DMS153 treated with DMSO at 0.1 percent for 48 hours (cell line): Measurements from ENCODE around the gene CCL13.
"Not testable (repeated sequence)": the region's sequence is repeated elsewhere in the genome, so short reads cannot be mapped to it uniquely, and the experiment has no call there.

Experiments
- DNase-seq: peaks from one replicate; lab custom pipeline; 2025; ENCODE audit not compliant: unreplicated experiment; lab: John Stamatoyannopoulos, UW

CCL13 gene

DNA sequence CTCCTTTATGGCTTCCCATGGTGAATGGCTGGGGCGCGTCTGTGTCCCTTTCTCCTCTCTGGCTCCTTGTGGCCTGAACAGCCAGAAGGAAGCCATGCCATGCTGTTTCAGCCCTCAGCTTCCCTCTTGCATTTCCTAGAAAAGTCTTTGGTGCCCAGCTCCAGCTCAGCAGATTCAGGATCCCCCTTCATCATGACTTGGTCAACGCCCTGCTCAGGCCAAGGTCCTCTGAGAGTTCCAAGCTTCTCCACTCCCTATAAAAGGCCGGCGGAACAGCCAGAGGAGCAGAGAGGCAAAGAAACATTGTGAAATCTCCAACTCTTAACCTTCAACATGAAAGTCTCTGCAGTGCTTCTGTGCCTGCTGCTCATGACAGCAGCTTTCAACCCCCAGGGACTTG is at the start of gene CCL13:
Gene CCL13, plus strand, starts transcription at position 287 of the 400 bp plus-strand sequence. Its CDS starts 47 bp downstream, at position 334.
- DNase-seq, result no peak

DNA sequence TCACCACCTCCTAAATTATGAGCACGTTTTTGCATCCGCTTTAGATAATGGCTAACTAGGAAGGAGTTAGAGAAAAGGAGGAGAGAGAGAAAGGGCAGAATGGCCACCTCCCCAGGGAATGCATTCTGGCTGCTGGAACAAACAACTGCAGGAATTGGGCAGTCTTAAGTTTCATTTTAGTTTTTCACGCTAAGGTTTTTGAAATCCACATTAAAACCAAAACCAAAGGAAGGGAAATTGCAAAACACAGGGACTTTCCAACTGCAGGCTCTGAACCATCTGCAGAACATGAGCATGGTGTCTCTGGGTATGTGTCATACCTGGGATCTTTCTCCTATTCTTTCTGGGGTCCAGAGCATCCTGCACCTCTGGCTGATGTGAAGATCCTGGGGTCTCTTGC is 49.2 kb upstream of the CCL13 start:
- DNase-seq, result no peak

DNA sequence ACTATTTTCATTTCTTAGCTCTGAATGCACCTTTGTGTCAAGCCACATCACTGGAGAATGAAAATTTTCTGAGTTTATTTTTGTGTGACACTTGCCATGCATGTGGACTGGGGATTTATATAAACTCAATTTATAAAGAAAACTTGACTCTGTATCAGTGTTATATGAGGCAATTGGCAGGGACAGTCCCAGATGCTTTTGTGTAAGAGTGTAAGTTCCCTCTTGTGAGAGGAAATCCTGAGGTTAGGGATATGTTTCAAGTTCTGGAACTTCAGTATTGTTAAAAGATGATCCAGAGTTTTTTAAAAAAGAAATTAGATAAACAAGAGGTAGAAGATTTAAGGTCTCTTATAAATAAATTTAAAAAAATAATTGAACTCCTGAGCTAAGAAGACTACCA is 47.9 kb upstream of the CCL13 start:
- no peak for DNase-seq

DNA sequence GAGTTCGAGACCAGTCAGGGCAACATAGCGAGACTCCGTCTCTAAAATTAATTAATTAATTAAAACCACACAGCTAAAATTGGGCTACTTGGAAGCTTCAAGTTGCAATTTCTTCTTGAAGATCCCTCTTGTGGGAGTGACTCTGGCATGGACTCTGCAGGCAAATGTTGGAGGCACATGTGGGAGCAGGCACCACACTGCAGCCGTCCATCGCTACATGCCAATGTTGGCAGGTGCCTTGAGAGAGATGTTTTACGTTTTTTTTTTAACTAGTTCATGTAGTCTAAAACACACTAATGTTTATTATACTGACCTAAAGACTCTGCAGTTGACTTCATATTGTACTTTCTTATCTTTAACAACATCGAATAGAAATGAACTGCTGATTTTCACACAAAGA is 45.0 kb upstream of the CCL13 start:
- no peak for DNase-seq

DNA sequence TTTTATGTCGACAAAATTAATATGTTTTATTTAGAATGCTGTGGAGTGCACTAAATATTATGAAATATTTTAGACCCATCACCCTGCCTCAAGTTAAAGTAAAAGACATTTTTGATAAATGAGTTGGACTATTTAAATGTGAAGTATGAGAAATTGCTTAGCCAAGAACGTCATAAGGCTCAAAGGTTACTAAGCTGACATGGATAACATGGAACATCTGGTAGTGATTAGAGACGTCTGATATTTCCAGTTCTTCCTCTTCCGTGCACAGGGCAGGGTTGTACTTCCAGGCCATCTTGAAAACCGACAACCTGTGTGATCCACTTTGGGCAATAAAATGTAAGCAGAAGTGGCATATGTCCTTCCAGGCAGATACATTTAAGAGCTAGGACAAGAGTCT is 44.2 kb upstream of the CCL13 start:
- DNase-seq, result no peak

DNA sequence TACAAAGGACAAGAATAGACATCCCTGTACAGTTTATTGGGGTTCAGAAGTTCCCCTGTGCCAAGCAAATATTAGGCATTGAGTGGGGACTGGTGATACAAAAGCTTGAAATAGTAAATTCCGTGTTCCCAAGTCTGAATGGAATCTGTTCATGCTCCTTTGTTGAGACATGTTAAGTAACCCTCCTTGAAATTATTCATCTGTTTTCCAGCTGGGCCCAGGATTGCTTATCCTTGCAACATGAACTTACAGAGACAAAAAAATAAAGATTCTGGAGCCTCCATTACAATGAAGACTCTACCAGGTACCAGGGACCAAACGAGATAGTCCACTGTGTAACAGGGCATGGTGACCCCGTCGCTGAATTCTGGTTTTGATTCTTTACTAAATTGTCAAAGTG is 43.1 kb upstream of the CCL13 start:
- no peak for DNase-seq

DNA sequence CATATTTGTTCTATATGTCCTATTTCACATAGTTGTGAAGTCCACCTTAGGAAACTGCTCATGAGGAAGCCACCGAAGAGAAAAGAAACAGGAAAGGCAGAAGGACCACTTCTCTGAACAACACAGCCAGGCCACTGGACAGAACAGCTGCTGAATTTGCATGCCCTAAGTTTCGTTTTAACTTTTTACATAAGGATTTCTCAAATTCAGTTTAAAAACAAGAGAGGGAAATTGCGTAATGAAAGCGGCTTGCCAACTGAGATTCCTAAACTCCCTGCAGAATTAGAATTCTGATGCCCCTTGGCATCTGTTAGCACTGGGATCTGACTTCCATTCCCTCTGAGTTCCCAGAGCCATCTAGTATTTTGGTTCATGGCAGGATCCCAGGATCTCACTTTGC is 42.0 kb upstream of the CCL13 start:
- DNase-seq, result no peak

DNA sequence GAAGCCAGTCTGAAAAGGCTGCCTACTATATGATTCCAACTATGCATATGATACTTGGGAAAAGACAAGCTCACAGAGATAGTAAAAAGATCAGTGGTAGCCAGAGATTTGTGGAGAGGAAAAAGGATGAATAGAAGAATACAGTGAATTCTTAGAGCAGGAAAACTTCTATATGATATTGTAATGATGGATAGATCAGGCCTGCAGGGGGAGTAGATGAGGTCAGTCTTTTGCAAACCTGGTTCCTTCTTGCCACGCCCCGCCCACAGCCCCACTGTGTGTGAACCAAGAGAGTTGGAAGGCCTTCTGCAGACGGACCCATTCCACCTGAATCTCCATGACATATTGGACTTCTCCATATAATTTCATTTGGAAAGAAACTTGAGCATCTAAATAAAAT is 37.8 kb upstream of the CCL13 start:
- DNase-seq, result no peak

DNA sequence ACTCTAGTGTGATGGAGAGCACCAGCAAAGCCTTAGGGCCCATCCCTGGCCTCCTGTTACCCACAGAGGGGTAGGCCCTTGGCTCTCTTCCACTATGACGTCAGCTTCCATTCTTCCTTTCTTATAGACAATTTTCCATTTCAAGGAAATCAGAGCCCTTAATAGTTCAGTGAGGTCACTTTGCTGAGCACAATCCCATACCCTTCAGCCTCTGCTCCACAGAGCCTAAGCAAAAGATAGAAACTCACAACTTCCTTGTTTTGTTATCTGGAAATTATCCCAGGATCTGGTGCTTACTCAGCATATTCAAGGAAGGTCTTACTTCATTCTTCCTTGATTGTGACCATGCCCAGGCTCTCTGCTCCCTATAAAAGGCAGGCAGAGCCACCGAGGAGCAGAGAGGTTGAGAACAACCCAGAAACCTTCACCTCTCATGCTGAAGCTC is 37.2 kb upstream of the CCL13 start, which contains the start of gene CCL8:
Gene CCL8, plus strand, starts transcription at position 397 of the 445 bp plus-strand sequence. CDS start 67 bp downstream, outside the sequence.
- no peak for DNase-seq

DNA sequence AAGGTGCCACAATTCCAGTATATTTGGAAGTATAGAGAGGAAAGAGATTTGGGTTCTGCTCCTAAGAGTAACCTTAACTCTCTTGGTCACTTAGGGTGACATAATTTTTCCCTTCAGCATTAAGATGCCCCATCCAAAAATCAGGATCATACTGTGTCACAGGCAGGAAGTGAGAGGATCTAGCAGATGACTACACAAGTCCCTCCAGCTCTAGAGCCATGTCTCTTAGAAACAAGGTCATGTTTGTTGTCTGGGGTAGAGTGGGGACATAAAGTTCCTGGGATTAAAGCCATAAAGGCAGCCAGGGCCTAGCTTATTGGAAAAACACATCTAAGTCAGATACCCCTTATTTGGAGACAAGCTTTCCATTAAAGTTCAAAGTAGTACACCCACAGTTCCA is 34.3 kb upstream of the CCL13 start:
- no peak for DNase-seq

DNA sequence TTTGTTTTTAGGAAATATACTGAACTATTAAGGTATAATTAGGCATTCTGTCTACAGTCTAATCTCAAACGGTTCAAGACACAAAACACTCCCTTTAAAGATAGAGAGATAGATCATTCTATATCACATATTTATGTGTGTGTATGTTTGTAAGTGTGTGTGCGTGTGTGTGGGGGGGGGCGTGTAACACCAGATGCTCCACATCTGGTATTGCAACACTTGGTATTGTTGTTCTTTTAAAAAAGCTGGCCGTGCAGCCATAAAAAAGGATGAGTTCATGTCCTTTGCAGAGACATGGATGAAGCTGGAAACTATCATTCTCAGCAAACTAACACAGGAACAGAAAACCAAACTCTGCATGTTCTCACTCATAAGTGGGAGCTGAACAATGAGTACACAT is 28.7 kb upstream of the CCL13 start:
- not testable (repeated sequence) for DNase-seq

DNA sequence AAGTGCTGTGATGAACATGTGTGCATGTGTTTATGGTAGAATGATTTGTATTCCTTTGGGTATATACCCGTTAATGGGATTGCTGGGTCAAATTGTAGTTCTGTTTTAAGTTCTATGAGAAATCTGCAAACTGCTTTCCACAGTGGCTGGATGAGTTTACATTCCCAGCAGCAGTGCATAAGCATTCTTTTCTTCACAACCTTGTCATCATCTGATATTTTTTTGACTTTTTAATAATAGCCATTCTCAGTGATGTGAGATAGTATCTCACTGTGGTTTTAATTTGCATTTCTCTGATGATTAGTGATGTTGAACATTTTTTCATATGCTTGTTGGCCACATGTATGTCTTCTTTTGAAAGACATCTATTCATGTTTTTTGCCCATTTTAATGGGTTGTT is 18.6 kb upstream of the CCL13 start:
- no peak for DNase-seq

DNA sequence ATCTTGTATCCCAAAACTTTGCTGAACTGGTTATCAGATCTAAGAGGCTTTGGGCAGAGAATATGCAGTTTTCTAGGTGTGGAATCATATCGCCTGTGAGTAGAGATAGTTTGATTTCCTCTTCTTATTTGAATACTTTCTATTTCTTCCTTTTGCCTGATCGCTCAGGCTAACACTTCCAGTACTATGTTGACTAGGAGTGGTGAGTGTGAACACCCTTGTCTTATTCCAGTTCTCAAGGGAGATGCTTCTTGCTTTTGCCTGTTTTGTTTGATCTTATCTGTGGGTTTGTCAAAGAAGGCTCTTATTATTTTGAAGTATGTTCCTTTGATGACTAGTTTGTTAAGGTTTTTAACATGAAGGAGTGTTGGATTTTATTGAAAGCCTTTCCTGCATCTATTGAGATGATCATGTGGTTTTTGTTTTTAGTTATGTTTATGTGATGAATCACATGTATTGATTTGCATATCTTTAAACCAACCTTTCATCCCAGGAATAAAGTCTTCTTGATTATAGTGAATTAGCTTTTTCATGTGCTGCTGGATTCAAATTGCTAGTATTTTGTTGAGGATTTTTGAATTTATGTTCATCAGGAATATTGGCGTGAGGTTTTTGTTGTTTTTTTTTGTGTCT is 17.0 kb upstream of the CCL13 start:
- no peak for DNase-seq

DNA sequence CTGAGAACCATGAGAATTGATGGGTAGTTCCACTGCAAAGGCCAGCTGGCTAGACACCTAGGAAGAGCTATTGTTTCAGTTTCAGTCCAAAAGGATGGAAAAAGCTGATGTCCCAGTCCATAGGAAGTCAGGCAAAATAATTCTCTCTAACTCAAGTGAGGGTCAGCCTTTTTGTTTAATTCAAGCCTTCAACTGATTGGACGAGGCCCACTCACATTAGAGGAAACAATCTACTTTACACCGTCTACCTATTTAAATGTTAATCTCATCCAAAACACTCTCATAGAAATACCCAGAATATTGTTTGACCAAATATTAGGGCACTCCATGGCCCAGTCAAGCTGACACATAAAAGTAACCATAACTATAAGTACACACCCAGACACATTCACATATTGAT is 14.4 kb upstream of the CCL13 start:
- DNase-seq, result no peak

DNA sequence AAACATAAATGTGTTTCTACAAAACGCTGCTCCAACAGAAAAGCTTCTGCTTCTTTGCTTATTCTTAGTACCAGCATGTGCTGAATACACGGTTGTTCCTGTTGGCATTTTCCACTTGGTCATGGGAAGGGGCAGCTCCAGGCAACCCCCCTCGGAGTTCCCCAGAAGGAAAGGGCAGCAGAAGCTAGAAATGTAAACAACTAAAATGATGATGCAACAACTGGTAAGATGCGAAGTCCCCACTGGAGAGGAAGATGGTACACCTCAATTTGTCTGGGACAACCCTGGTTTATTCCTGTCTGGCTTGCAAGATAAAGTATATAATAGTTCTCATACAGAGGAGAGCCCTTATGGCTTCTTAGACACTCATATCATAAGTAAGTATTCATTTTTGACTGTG is 9.2 kb upstream of the CCL13 start:
- DNase-seq, result no peak

DNA sequence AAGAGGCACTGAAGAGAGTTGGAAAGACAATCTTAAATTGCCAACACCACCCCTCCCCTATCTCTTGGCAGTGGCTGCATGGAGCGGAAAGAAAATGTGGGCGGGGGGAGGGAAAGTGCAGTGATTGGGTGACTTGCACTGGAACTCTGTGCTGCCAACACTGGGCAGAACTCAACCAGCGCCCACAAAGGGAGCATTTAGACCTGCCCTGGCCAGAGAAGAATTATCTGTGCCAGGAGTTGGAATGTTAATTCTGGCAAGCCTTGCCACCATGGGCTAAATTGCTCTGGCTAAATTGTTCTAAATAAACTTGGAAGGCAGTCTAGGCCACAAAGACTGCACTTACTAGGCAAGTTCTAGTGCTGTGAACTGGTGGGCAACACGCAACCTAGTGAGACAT is 6.5 kb upstream of the CCL13 start:
- no peak for DNase-seq

DNA sequence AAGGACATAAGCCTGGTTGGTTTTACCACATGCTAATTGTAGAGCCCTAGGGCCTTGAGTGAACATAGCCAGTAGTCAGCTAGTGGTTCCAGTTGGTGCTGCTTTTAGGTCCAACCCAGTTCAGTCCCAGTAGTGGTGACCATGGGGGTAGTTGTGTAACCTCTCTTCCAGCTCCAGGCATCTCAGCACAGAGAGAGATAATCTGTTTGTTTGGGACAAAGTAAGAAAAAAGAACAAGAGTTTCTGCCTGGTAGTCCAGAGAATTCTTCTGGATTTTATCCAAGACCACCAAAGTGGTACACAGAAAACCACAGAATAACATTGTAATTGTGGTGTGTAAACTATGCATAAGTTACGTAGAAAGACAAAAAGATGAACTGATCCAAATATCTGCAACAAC is 5.2 kb upstream of the CCL13 start:
- DNase-seq, result no peak

DNA sequence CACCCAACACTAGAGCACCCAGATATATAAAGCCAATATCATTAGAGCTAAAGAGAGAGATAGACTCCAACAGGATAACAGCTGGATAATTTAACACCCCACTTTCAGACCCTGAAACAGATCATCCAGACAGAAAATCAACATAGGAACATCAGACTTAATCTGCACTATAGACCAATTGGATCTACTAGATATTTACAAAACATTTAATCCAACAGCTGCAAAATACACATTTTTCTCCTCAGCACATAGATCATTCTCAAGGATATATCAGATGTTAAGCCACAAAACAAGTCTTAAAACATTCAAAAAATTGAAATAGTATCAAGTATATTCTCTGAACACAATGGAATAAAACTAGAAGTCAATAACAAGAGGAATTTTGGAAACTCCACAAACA is 4.1 kb upstream of the CCL13 start:
- no peak for DNase-seq

DNA sequence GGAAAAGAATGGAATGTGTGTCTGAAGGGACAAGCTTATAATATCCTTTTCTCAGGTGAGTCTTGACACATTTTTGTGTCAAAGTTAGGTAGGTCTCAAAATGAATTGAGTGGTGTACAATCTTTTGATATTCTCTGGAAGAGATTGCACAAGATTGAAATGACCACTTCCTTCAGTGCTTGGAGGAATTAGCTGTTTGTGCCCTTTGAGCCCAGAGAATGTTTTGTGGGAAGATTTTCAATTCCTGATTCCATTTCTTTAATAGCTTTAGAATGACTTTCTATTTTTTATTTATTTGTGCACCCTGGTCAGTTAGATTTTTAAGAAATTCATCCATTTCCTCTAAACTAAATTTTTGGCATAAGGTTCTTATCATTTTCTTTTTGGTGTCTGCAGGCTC is 1.6 kb upstream of the CCL13 start:
- no peak for DNase-seq

DNA sequence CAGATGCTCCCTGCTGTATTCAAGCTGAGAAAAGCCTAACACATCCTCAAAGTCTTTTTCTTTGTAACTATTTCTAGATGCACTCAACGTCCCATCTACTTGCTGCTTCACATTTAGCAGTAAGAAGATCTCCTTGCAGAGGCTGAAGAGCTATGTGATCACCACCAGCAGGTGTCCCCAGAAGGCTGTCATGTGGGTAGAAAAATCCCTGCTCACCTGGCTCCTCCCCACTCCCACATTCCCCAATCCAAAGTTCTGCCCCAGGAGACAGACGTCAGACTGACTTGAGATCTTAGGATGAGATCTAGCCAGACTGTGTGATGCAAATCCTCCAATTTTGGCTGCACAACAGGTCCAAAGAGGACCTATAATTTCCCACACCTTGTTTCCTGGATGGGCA is 1.1 kb downstream of the CCL13 start:
- DNase-seq, result no peak

DNA sequence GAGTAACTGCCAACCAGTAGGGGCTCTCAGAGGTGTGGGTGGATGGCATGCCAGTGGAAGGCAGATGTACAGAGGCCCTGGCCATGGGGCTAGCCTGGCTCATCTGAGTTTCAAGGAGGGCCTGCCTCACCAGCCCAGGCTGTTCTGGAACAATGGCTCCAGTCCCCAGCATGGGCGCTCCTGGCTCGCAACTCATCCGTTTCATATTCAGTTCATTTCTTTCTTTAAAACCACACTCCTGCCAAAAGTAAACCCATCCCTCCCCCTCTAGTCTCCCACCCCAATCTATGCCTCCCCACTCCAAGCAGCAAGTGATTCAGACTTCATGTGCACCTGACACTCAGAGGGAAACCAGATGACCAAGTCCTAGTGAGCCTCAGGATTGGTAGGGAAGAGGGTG is 2.4 kb downstream of the CCL13 start:
- DNase-seq, result no peak

DNA sequence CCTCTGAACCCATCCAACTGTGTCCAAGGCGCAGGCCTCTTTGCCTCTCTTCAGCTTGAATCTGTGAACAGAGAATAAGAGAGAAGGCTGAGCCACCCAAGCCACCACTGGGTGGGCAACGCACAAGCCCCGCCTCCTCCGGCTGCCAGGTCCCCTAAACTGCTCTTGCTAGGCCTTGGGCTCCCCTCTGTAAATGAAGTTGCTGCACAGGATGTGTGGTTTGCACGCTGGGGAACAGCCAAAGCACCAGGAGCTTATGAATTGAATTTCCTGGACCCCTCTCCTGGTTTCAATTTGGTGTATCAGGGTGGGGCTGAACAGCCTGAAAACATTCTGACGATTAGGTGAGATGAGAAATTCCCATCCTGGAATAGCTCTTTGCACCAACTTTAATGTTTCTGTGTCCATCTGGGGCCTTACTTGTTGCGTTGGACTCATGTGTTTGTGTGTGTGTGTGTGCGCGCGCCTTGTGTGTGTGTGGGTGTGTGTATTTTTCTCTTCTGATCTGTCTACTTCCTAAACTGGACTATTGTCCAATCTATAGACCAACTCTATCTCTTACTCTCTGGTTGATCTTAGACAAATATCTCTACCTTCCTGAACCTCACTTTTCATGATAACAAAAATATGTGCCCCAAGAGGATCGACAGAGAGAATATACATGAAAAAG is 4.5 kb downstream of the CCL13 start:
- DNase-seq, result no peak

DNA sequence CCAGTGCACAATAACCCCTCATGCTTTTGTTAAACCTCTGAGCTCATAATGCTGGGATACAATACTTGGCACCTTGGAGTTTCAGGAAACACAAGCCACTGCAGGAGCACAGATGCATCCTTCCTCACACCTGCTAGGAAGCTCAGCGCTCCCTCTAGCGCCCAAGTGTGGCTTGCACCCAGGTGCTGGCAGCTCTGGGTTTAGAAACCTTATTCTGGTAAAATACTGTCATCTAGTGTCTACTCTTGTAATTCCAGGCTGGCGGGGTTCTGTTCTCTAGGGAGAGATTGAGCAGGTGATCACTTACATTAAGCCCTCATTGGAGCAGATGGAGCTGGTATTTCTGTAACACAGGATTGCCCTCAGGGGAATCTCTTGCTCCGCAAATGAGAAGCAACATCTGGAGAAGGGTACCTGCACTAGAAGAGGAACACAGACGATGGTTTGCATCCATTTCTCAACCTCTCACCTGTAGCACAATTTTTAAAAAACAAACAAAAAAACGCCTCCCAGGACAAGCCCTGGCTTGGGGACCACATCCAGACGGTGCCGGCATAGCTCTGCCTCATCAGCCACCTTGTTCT is 5.3 kb downstream of the CCL13 start:
- peak; percentile 98 for DNase-seq
